CD4-positive, alpha-beta T cell (primary cell): ENCODE measurements around the gene CHAF1A. TPM values are rescaled to one million over a fixed set of nuclear protein-coding genes. Genes with fewer than 3 reads are reported as not detected.

ENCODE experiments used
- ATAC-seq: fragments of 200-7000 bp; cut with Tn5 transposase; one replicate; pipeline ENCODE4 v1.10.0; 2022; ENCODE audit warnings: mild to moderate bottlenecking; ENCODE audit not compliant: poor library complexity
- CTCF ChIA-PET: fragments of 350-600 bp; sonication (Branson Sonifier 250); formaldehyde crosslinking; loops from one replicate; lab custom pipeline; 2021; ENCODE audit warnings: antibody characterized with exemption, inconsistent platforms; lab: Charles Lee
- POLR2A ChIA-PET: fragments of 350-600 bp; sonication (Branson Sonifier 250); formaldehyde crosslinking; loops from one replicate; lab custom pipeline; 2021; ENCODE audit warnings: antibody characterized with exemption, inconsistent platforms; lab: Charles Lee
- DNase-seq, 14 experiments: peaks; one replicate each; pipeline ENCODE4 v3.0.0-alpha.2; 2013 to 2020; ENCODE audit warnings: mixed read lengths in 2 of 14
- H3K27ac ChIP-seq, 2 donors: one replicate each; pipeline versions ENCODE4 v1.5.1 to v1.7.0; 2013; ENCODE audit warnings: low read length in 2 of 2, low read depth in 1 of 2, mild to moderate bottlenecking in 1 of 2
- H3K27me3 ChIP-seq, 2 experiments: 1 replicate in 1 of 2; 2 replicates in 1 of 2; pipeline versions ENCODE4 v1.6.1 to v1.7.0; 2013; ENCODE audit warnings: low read length in 2 of 2, control low read depth in 1 of 2, mild to moderate bottlenecking in 1 of 2, moderate library complexity in 1 of 2; ENCODE audit not compliant: insufficient read depth in 2 of 2, control insufficient read depth in 1 of 2
- H3K36me3 ChIP-seq: one replicate; pipeline ENCODE4 v1.6.1; 2013; ENCODE audit warnings: low read length, control low read depth; ENCODE audit not compliant: insufficient read depth
- H3K4me1 ChIP-seq: one replicate; pipeline ENCODE4 v1.6.1; 2013; ENCODE audit warnings: low read length, control low read depth; ENCODE audit not compliant: insufficient read depth
- H3K4me3 ChIP-seq: one replicate; pipeline ENCODE4 v1.5.1; 2013; ENCODE audit warnings: mild to moderate bottlenecking, low read length, moderate library complexity
- H3K9me3 ChIP-seq, 2 experiments: 1 replicate in 1 of 2; 2 replicates in 1 of 2; pipeline versions ENCODE4 v1.6.1 to v1.7.0; 2013; ENCODE audit warnings: low read length in 2 of 2, mild to moderate bottlenecking in 2 of 2, control low read depth in 1 of 2, moderate library complexity in 1 of 2; ENCODE audit not compliant: control insufficient read depth in 1 of 2, insufficient read depth in 1 of 2
- H3K27ac Mint-ChIP-seq: one replicate; pipeline ENCODE4 v1.8.0; 2020; ENCODE audit warnings: mixed read lengths
- H3K27me3 Mint-ChIP-seq: one replicate; pipeline ENCODE4 v1.8.0; 2021; ENCODE audit warnings: mixed read lengths
- H3K36me3 Mint-ChIP-seq: one replicate; pipeline ENCODE4 v1.8.0; 2021; ENCODE audit warnings: low read depth, mixed read lengths
- H3K4me1 Mint-ChIP-seq: one replicate; pipeline ENCODE4 v1.8.0; 2021; ENCODE audit warnings: low read depth, mixed read lengths
- H3K4me3 Mint-ChIP-seq: one replicate; pipeline ENCODE4 v1.8.0; 2020; ENCODE audit warnings: mild to moderate bottlenecking, mixed read lengths
- H3K9me3 Mint-ChIP-seq: one replicate; pipeline ENCODE4 v1.8.0; 2020; ENCODE audit warnings: mixed read lengths
- intact Hi-C, 2 experiments: fragments of 100-400 bp; cut with DNase I in 1 of 2; cut with micrococcal nuclease in 1 of 2; formaldehyde crosslinking; loops; one replicate each; pipeline versions ENCODE4 v1.15.1 to v1.9.0; 2023 to 2025; cut with DNase I, micrococcal nuclease
- total RNA-seq, 174 experiments: library from RNA in 2 of 174; stranded (reverse) in 2 of 174; gene quantifications; one replicate each; pipeline ENCODE4 v1.2.3 and lab custom pipeline; 2021 to 2026
- TF ChIP-seq, protein P1 (sequence below): fragments of 200-600 bp; IDR thresholded peaks from one replicate; pipeline ENCODE4 v1.8.0; 2022; ENCODE audit warnings: antibody characterized with exemption, mild to moderate bottlenecking

The CHAF1A gene
- total RNA-seq, 2 experiments from 2014 or later, result 27.5 to 27.8 TPM

- Mint-ChIP-seq H3K27ac (no peak overlapping the region), H3K27me3 (no peaks in the 10 kb centered on the region), H3K36me3 (peaks cover 58% of the 10 kb centered on the region), H3K9me3 (no peaks in the 10 kb centered on the region), H3K4me1 (no peaks in the 10 kb centered on the region), H3K4me3 (no peak overlapping the region)
- intact Hi-C loops, result no loop called here
- no peaks in the 10 kb centered on the region for H3K4me1 ChIP-seq
- ATAC-seq (no peak), DNase-seq (no peak)
- ChIA-PET POLR2A (no interaction called here), CTCF (no interaction called here)
- H3K4me3 ChIP-seq, result no peak overlapping the region
- no peak overlapping the region for H3K27ac ChIP-seq
- H3K36me3 ChIP-seq, result peaks cover 76% of the 10 kb centered on the region
- H3K9me3 ChIP-seq, result no peaks in the 10 kb centered on the region
- TF ChIP-seq, protein P1, sequence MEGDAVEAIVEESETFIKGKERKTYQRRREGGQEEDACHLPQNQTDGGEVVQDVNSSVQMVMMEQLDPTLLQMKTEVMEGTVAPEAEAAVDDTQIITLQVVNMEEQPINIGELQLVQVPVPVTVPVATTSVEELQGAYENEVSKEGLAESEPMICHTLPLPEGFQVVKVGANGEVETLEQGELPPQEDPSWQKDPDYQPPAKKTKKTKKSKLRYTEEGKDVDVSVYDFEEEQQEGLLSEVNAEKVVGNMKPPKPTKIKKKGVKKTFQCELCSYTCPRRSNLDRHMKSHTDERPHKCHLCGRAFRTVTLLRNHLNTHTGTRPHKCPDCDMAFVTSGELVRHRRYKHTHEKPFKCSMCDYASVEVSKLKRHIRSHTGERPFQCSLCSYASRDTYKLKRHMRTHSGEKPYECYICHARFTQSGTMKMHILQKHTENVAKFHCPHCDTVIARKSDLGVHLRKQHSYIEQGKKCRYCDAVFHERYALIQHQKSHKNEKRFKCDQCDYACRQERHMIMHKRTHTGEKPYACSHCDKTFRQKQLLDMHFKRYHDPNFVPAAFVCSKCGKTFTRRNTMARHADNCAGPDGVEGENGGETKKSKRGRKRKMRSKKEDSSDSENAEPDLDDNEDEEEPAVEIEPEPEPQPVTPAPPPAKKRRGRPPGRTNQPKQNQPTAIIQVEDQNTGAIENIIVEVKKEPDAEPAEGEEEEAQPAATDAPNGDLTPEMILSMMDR, result no peak
- no peaks in the 10 kb centered on the region for H3K27me3 ChIP-seq
These were observed 45.9 kb downstream of the CHAF1A start for GRCh38 chr19:4448147-4448985.

- DNase-seq (no peak), ATAC-seq (no peak)
- H3K9me3 ChIP-seq, result no peaks in the 10 kb centered on the region
- H3K27ac ChIP-seq, result no peak overlapping the region
- H3K36me3 ChIP-seq, result peaks cover 84% of the 10 kb centered on the region
- Mint-ChIP-seq H3K36me3 (peaks cover 58% of the 10 kb centered on the region), H3K4me1 (no peaks in the 10 kb centered on the region), H3K9me3 (no peaks in the 10 kb centered on the region), H3K4me3 (no peak overlapping the region), H3K27me3 (no peaks in the 10 kb centered on the region), H3K27ac (no peak overlapping the region)
- CTCF ChIA-PET, result no interaction called here
- no peaks in the 10 kb centered on the region for H3K4me1 ChIP-seq
- POLR2A ChIA-PET, result no interaction called here
- intact Hi-C loops, result no loop called here
- no peaks in the 10 kb centered on the region for H3K27me3 ChIP-seq
- H3K4me3 ChIP-seq, result no peak overlapping the region
- TF ChIP-seq, protein P1, result no peak
These were observed 46.7 kb downstream of the CHAF1A start for GRCh38 chr19:4449022-4449638.

GRCh38 chr19:4449639-4450028, 47.2 kb downstream of the CHAF1A start:
- Histone ChIP-seq H3K9me3 (no peaks in the 10 kb centered on the region), H3K4me3 (no peak overlapping the region), H3K27me3 (no peaks in the 10 kb centered on the region), H3K27ac (no peak overlapping the region), H3K36me3 (peaks cover 85% of the 10 kb centered on the region), H3K4me1 (no peaks in the 10 kb centered on the region)
- POLR2A ChIA-PET, result no interaction called here
- ATAC-seq (no peak), DNase-seq (no peak)
- H3K27ac Mint-ChIP-seq, result no peak overlapping the region
- H3K4me1 Mint-ChIP-seq, result no peaks in the 10 kb centered on the region
- intact Hi-C loops, result no loop called here
- H3K36me3 Mint-ChIP-seq, result peaks cover 54% of the 10 kb centered on the region
- CTCF ChIA-PET, result no interaction called here
- no peaks in the 10 kb centered on the region for H3K27me3 Mint-ChIP-seq
- H3K9me3 Mint-ChIP-seq, result no peaks in the 10 kb centered on the region
- no peak overlapping the region for H3K4me3 Mint-ChIP-seq
- TF ChIP-seq, protein P1, result no peak
